ENCODE results near the gene HDHD3.

DNA sequence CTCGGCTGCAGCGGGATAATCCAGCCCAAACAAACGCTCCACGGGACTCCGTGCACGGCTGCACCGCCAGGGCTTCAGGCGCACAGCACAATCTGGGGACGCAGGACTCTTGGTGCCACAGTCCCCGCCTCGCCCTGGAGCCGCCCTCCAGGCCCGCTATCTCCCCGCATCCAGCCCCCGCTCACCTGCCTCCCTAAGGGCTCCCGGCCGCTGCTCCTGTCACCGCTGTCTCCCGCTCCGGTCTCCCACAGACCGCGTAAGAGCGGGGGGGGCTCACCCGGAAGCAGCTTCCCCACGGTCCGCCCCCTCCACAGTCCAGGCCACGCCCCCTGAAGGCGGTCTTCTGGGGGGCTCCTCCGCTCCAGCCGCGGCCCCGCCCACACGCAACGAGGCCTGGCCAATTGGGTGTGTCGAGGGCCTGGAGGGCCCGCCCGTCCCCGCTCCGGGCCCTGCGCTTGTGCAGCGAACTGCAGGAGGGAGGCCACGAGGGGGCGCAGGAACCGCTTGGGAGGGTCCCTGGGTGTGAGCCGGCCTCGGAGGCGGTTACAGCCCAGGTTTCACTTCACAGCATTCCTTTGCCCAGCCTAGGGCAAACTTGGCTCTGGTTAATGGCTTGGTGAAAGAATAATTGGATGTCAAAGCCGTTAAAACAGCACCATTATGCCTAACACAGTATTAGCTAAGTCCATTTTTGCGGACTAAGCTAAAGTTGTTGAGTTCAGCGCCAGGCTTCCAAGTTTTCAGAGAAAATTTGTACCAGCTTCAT is 24.4 kb upstream of the HDHD3 start, which contains the start of gene ALAD:
- TF ChIP-seq POLR2AphosphoS5 (IDR thresholded peaks at IDR 0.05; ENCODE audit: borderline replicate concordance, low read depth, low read length): peak; percentile 87
- no peak for TF ChIP-seq EZH2 (IDR thresholded peaks at IDR 0.05)
- peak; percentile 21 for TF ChIP-seq FOXP2 (optimal IDR thresholded peaks at IDR 0.05; ENCODE audit: control extremely low read depth, extremely low read length, insufficient read depth)
